B cell (primary cell): Measurements from ENCODE around the gene VWA1. TPM values are rescaled to one million over a fixed set of nuclear protein-coding genes. Genes with fewer than 3 reads are reported as not detected.

Experiments used
- ATAC-seq: fragments of 200-7000 bp; cut with Tn5 transposase; one replicate; pipeline ENCODE4 v1.10.0; 2021; ENCODE audit warnings: low read depth, mild to moderate bottlenecking, moderate number of reproducible peaks, moderate library complexity
- CTCF ChIA-PET: fragments of 350-600 bp; sonication (Branson Sonifier 250); formaldehyde crosslinking; loops from one replicate; lab custom pipeline; 2021; ENCODE audit warnings: antibody characterized with exemption, inconsistent platforms; lab: Charles Lee
- POLR2A ChIA-PET: fragments of 350-600 bp; sonication (Branson Sonifier 250); formaldehyde crosslinking; loops from one replicate; lab custom pipeline; 2021; ENCODE audit warnings: antibody characterized with exemption; lab: Charles Lee
- DNase-seq: peaks from one replicate; pipeline ENCODE4 v3.0.0; 2013
- H2AFZ ChIP-seq: 2 replicates; pipeline ENCODE4 v1.6.1; 2012; ENCODE audit warnings: mild to moderate bottlenecking, low read depth, low read length; ENCODE audit not compliant: insufficient read depth, poor library complexity, severe bottlenecking
- H3K27ac ChIP-seq, 2 donors: 1 replicate in 1 of 2; 2 replicates in 1 of 2; pipeline ENCODE4 v1.5.1; 2012 to 2013; ENCODE audit warnings: low read length in 2 of 2, mild to moderate bottlenecking in 2 of 2, moderate library complexity in 1 of 2
- H3K27me3 ChIP-seq, 4 experiments: fragments of 200-600 bp in 1 of 4; sonication (generic) in 1 of 4; replicated peaks in 1 of 4; 1 replicate in 2 of 4; 2 replicates in 2 of 4; pipeline versions ENCODE4 v1.6.1 to v1.7.0; 2013 to 2016; ENCODE audit warnings: low read length in 3 of 4, mild to moderate bottlenecking in 2 of 4, mixed read lengths in 1 of 4, moderate library complexity in 1 of 4; ENCODE audit not compliant: insufficient read depth in 4 of 4, control insufficient read depth in 3 of 4; ENCODE audit errors: control extremely low read depth in 1 of 4
- H3K36me3 ChIP-seq, 2 experiments: replicated peaks in 1 of 2; 1 replicate in 1 of 2; 2 replicates in 1 of 2; pipeline versions ENCODE4 v1.6.1 to v1.7.1; 2013; ENCODE audit warnings: low read length in 1 of 2; ENCODE audit not compliant: insufficient read depth in 2 of 2, control insufficient read depth in 1 of 2; ENCODE audit errors: control extremely low read depth in 1 of 2, extremely low read depth in 1 of 2
- H3K4me1 ChIP-seq, 2 donors: fragments of 200-600 bp in 1 of 2; sonication (generic) in 1 of 2; 1 replicate in 1 of 2; 2 replicates in 1 of 2; pipeline versions ENCODE4 v1.5.1 to v1.6.1; 2013 to 2017; ENCODE audit warnings: low read length in 2 of 2; ENCODE audit not compliant: control insufficient read depth in 2 of 2, insufficient read depth in 2 of 2
- H3K4me2 ChIP-seq: replicated peaks from 2 replicates; pipeline ENCODE3; 2012; ENCODE audit warnings: mild to moderate bottlenecking, low read depth, low read length; ENCODE audit not compliant: poor library complexity, severe bottlenecking
- H3K4me3 ChIP-seq, 5 experiments: fragments of 200-600 bp in 1 of 5; sonication (generic) in 1 of 5; 1 replicate in 3 of 5; 2 replicates in 2 of 5; pipeline versions ENCODE4 v1.5.1 to v1.7.0; 2011 to 2016; ENCODE audit warnings: low read length in 4 of 5, mild to moderate bottlenecking in 4 of 5, low read depth in 2 of 5, control low read depth in 1 of 5, moderate library complexity in 1 of 5; ENCODE audit not compliant: insufficient read depth in 1 of 5; ENCODE audit errors: control extremely low read depth in 1 of 5, extremely low read depth in 1 of 5
- H3K79me2 ChIP-seq: fragments of 200-600 bp; sonication (generic); one replicate; pipeline ENCODE4 v1.6.0; 2016; ENCODE audit warnings: low read length; ENCODE audit not compliant: control insufficient read depth, insufficient read depth
- H3K9ac ChIP-seq: fragments of 200-600 bp; sonication (generic); 2 replicates; pipeline ENCODE4 v1.6.1; 2017; ENCODE audit warnings: mild to moderate bottlenecking, low read length, moderate library complexity
- H3K9me3 ChIP-seq, 3 donors: one replicate each; pipeline versions ENCODE4 v1.6.1 to v1.7.1; 2013; ENCODE audit warnings: low read length in 2 of 3; ENCODE audit not compliant: control insufficient read depth in 2 of 3, insufficient read depth in 1 of 3; ENCODE audit errors: control extremely low read depth in 1 of 3
- H4K20me1 ChIP-seq: 2 replicates; pipeline ENCODE4 v1.6.0; 2012; ENCODE audit warnings: mild to moderate bottlenecking, low read length; ENCODE audit not compliant: insufficient read depth, control insufficient read depth, poor library complexity, severe bottlenecking
- H3K27ac Mint-ChIP-seq: one replicate; pipeline ENCODE4 v1.8.0; 2021; ENCODE audit warnings: mixed read lengths
- H3K27me3 Mint-ChIP-seq: one replicate; pipeline ENCODE4 v1.8.0; 2021; ENCODE audit warnings: mixed read lengths
- H3K4me1 Mint-ChIP-seq: one replicate; pipeline ENCODE4 v1.8.0; 2021; ENCODE audit warnings: mixed read lengths
- H3K4me3 Mint-ChIP-seq: one replicate; pipeline ENCODE4 v1.8.0; 2021; ENCODE audit warnings: mixed read lengths
- H3K9me3 Mint-ChIP-seq: one replicate; pipeline ENCODE4 v1.8.0; 2022; ENCODE audit warnings: mixed read lengths; ENCODE audit not compliant: insufficient read depth
- CTCF ChIP-seq: fragments of 200-600 bp; IDR thresholded peaks from one replicate; pipeline ENCODE4 v1.8.0; 2022; ENCODE audit warnings: antibody characterized with exemption, mild to moderate bottlenecking
- EZH2 ChIP-seq: IDR thresholded peaks from 2 replicates; pipeline ENCODE4 v1.6.1; 2012; ENCODE audit warnings: borderline replicate concordance, low read depth, mild to moderate bottlenecking, moderate library complexity, low read length; ENCODE audit not compliant: insufficient read depth, poor library complexity, severe bottlenecking
- WGBS: methylation state at CpG from one replicate; pipeline ENCODE4 v1.1.5; 2013; ENCODE audit warnings: missing lambda C conversion rate; ENCODE audit not compliant: insufficient coverage; 5-methylcytosine and 5-hydroxymethylcytosine counted together
- intact Hi-C: fragments of 100-400 bp; cut with micrococcal nuclease; formaldehyde crosslinking; loops from one replicate; pipeline ENCODE4 v1.10.0; 2022
- polyA plus RNA-seq: library from polyadenylated mRNA; depleted of rRNA; stranded (reverse); fragments of >200 nt; gene quantifications from 2 replicates; pipeline ENCODE4 v1.2.3, GENCODE V29; 2012
- total RNA-seq, 2 donors: library from RNA; stranded (reverse); fragments of 120-200 nt in 1 of 2; gene quantifications; 1 replicate in 1 of 2; 2 replicates in 1 of 2; pipeline versions ENCODE4 v1.2.3 to v1.2.4, GENCODE V29; 2013 to 2022

VWA1 gene
- total and polyA plus RNA-seq, 2 donors (not counting 1 experiment from before 2014, with no cell fraction given): 0.09 TPM; not detected in 1

GRCh38 chr1:1399187-1399871 lies 36.2 kb upstream of the VWA1 start, which contains the start of gene CCNL2:
TSS of gene CCNL2 (minus strand) at chr1:1399335. CDS start at chr1:1399306, 29 bp downstream.
- Histone ChIP-seq H3K27ac (peak within 1 kb of the TSS; percentile 70 to 85), H3K9me3 (no peaks in the 10 kb centered on the region), H3K9ac (peak within 1 kb of the TSS; percentile 90), H3K4me2 (peak within 1 kb of the TSS; percentile 91), H3K4me3 (peak within 1 kb of the TSS; percentile 79 to 96 (median 92)), H4K20me1 (peaks cover 21% of the 10 kb centered on the region), H3K79me2 (peaks cover 58% of the 10 kb centered on the region), H3K27me3 (no peaks in the 10 kb centered on the region), H3K4me1 (peaks cover 23 to 29% of the 10 kb centered on the region in 2 donors), H2AFZ (peak within 1 kb of the TSS; percentile 87), H3K36me3 (peaks cover 0 to 46% of the 10 kb centered on the region in 2 experiments)
- CTCF ChIA-PET: interaction anchor here (0.7 to 2.3 kb wide), 10 partner anchors 8 to 511 kb away, joined by 3 to 12 read pairs (median 4); partner anchors contain the start of genes AURKAIP1 and MRPL20
- POLR2A ChIA-PET: interaction anchor here (0.6 to 2.0 kb wide), 8 partner anchors 8 to 509 kb away, joined by 3 to 23 read pairs (median 4); partner anchors contain the start of genes AURKAIP1, MRPL20 and UBE2J2
- Mint-ChIP-seq H3K4me3 (peak within 1 kb of the TSS; percentile 94), H3K27me3 (no peaks in the 10 kb centered on the region), H3K9me3 (no peaks in the 10 kb centered on the region), H3K27ac (peak within 1 kb of the TSS; percentile 91), H3K4me1 (peaks cover 49% of the 10 kb centered on the region)
- TF ChIP-seq EZH2 (no peak), CTCF (peak; percentile 67)
- intact Hi-C loops: loop anchor here (1.0 kb wide), 3 partner anchors 8 to 216 kb away; partner anchors contain the start of genes AURKAIP1, MIB2 and MRPL20
- DNase-seq: peak; percentile 99
- ATAC-seq: peak; percentile 96
- WGBS: under 1% methylated on average over 86 of the region's 86 CpGs
